H1 (cell line): ENCODE measurements around the gene TK1. TPM values are rescaled to one million over a fixed set of nuclear protein-coding genes. Genes with fewer than 3 reads are reported as not detected.

Experiments used
- ATF3 ChIP-seq: IDR thresholded peaks from 2 replicates; pipeline ENCODE4 v1.6.1; 2011; ENCODE audit warnings: low read depth, mild to moderate bottlenecking, low read length; ENCODE audit not compliant: insufficient read depth
- RFX5 ChIP-seq: IDR thresholded peaks from 2 replicates; pipeline ENCODE4 v1.6.1; 2011; ENCODE audit warnings: low read depth, low read length, improper control_type of control experiment, borderline replicate concordance
- TAF1 ChIP-seq: IDR thresholded peaks from 2 replicates; pipeline ENCODE4 v1.6.1; 2011; ENCODE audit warnings: mild to moderate bottlenecking, low read depth, low read length
- polyA plus RNA-seq, 7 experiments: library from polyadenylated mRNA; depleted of rRNA in 3 of 7; stranded (reverse) in 5 of 7; unstranded in 2 of 7; fragments of >200 nt in 5 of 7; fragments of 200-250 nt in 2 of 7; gene quantifications; 1 replicate in 5 of 7; 2 replicates in 1 of 7; 4 replicates in 1 of 7; pipeline versions ENCODE4 v1.2.1 to v1.2.3, GENCODE V29; 2011 to 2013; ENCODE audit warnings: missing spikeins in 2 of 7, mixed read lengths in 2 of 7
- total RNA-seq: library from RNA; stranded (reverse); fragmentation: NEBNext Ultra II Directional; extraction: Animal tissue kit (Norgen Biotek cat#: 25700); gene quantifications from 2 replicates; pipeline ENCODE4 v1.2.1, GENCODE V29; 2021

The TK1 gene
- total and polyA plus RNA-seq, 2 of the 8 experiments (the other 6 are each of a cell fraction or from before 2014, with no cell fraction given): 66.9 to 147 TPM

- no peak for TF ChIP-seq TAF1
- TF ChIP-seq RFX5: no peak
- TF ChIP-seq ATF3: no peak
Observed at GRCh38 chr17:78232859-78233173, 46.0 kb upstream of the TK1 start (continued).
